Caco-2 (cell line): ENCODE results near the gene NGB. TPM values are rescaled to one million over a fixed set of nuclear protein-coding genes. Genes with fewer than 3 reads are reported as not detected.

Experiments used
- BruUV-seq: library from RNA; stranded (reverse); fragments of 400-500 nt; replicated peaks from 2 replicates; lab custom pipeline; 2021; lab: Mats Ljungman, UMichigan
- CTCF ChIA-PET: fragments of 300-600 bp; sonication (Branson Sonifier 250); formaldehyde crosslinking; loops from one replicate; lab custom pipeline; 2022; ENCODE audit warnings: antibody characterized with exemption; lab: Charles Lee
- POLR2A ChIA-PET: fragments of 300-600 bp; sonication (Branson Sonifier 250); formaldehyde crosslinking; loops from one replicate; lab custom pipeline; 2022; ENCODE audit warnings: antibody characterized with exemption; lab: Charles Lee
- DNase-seq, 2 experiments: peaks; one replicate each; pipeline versions ENCODE4 v3.0.0 to v3.0.0-alpha.2; 2020 to 2022
- H3K27me3 ChIP-seq: replicated peaks from 2 replicates; pipeline ENCODE4 v1.6.0; 2011; ENCODE audit warnings: low read length; ENCODE audit not compliant: control insufficient read depth, insufficient read depth
- H3K36me3 ChIP-seq: 2 replicates; pipeline ENCODE4 v1.5.1; 2011; ENCODE audit warnings: low read length; ENCODE audit not compliant: control insufficient read depth, insufficient read depth
- H3K4me1 ChIP-seq: fragments of 250-450 bp; sonication (Bioruptor Pico); 2 replicates; pipeline ENCODE4 v1.5.1; 2020; ENCODE audit warnings: mild to moderate bottlenecking
- H3K4me3 ChIP-seq: 2 replicates; pipeline ENCODE4 v1.5.1; 2011; ENCODE audit warnings: low read depth, mild to moderate bottlenecking, control low read depth, low read length
- H3K9me3 ChIP-seq: fragments of 250-450 bp; sonication (Bioruptor Pico); 2 replicates; pipeline ENCODE4 v1.5.1; 2020; ENCODE audit warnings: mild to moderate bottlenecking, moderate library complexity
- H3K27ac Mint-ChIP-seq: one replicate; pipeline ENCODE4 v1.8.0; 2022; ENCODE audit warnings: mixed read lengths; ENCODE audit not compliant: unreplicated experiment
- H3K27me3 Mint-ChIP-seq: one replicate; pipeline ENCODE4 v1.8.0; 2022; ENCODE audit warnings: mixed read lengths; ENCODE audit not compliant: insufficient read depth, unreplicated experiment
- H3K36me3 Mint-ChIP-seq: one replicate; pipeline ENCODE4 v1.8.0; 2022; ENCODE audit warnings: mild to moderate bottlenecking, mixed read lengths; ENCODE audit not compliant: insufficient read depth, unreplicated experiment
- H3K4me1 Mint-ChIP-seq: one replicate; pipeline ENCODE4 v1.8.0; 2022; ENCODE audit warnings: low read depth, mixed read lengths; ENCODE audit not compliant: unreplicated experiment
- H3K4me3 Mint-ChIP-seq: one replicate; pipeline ENCODE4 v1.8.0; 2022; ENCODE audit warnings: mild to moderate bottlenecking, moderate library complexity, mixed read lengths; ENCODE audit not compliant: unreplicated experiment
- H3K9me3 Mint-ChIP-seq: one replicate; pipeline ENCODE4 v1.8.0; 2022; ENCODE audit warnings: mixed read lengths; ENCODE audit not compliant: unreplicated experiment
- CTCF ChIP-seq, 2 experiments: fragments of 200-600 bp in 1 of 2; IDR thresholded peaks; 1 replicate in 1 of 2; 2 replicates in 1 of 2; pipeline versions ENCODE4 v1.5.1 to v1.8.0; 2011 to 2022; ENCODE audit warnings: antibody characterized with exemption in 1 of 2, control low read depth in 1 of 2, inconsistent platforms in 1 of 2, low read depth in 1 of 2, low read length in 1 of 2, mild to moderate bottlenecking in 1 of 2, moderate library complexity in 1 of 2; ENCODE audit not compliant: insufficient read depth in 1 of 2, severe bottlenecking in 1 of 2, unreplicated experiment in 1 of 2
- intact Hi-C: fragments of 100-400 bp; cut with micrococcal nuclease; formaldehyde crosslinking; loops from one replicate; pipeline ENCODE4 v1.10.0; 2022; ENCODE audit not compliant: unreplicated experiment
- total RNA-seq: library from RNA; stranded (reverse); gene quantifications from 2 replicates; pipeline ENCODE4 v1.2.3, GENCODE V29; 2022

Gene NGB
- total RNA-seq, 1 experiment from 2014 or later: not detected

GRCh38 chr14:77290705-77291104 is 19.7 kb upstream of the NGB start:
- H3K27me3 ChIP-seq: no peaks in the 10 kb centered on the region
- no peak overlapping the region for H3K27ac Mint-ChIP-seq

GRCh38 chr14:77286576-77286975 is 15.6 kb upstream of the NGB start:
- no peaks in the 10 kb centered on the region for H3K27me3 ChIP-seq
- Mint-ChIP-seq H3K36me3 (peaks cover 20% of the 10 kb centered on the region), H3K4me1 (no peaks in the 10 kb centered on the region), H3K27ac (no peak overlapping the region), H3K27me3 (no peaks in the 10 kb centered on the region), H3K4me3 (no peak overlapping the region), H3K9me3 (no peaks in the 10 kb centered on the region)
- intact Hi-C loops: no loop called here
- CTCF ChIA-PET: no interaction called here
- no TSS peak for BruUV-seq
- no peaks in the 10 kb centered on the region for H3K4me1 ChIP-seq
- no peaks in the 10 kb centered on the region for H3K36me3 ChIP-seq
- no peak for TF ChIP-seq CTCF (IDR thresholded peaks at IDR 0.05; ENCODE audit: insufficient read depth in 1 of 2, low read depth in 1 of 2, low read length in 1 of 2, severe bottlenecking in 1 of 2, unreplicated experiment in 1 of 2)
- POLR2A ChIA-PET: no interaction called here
- DNase-seq: no peak
- no peak overlapping the region for H3K4me3 ChIP-seq
- H3K9me3 ChIP-seq: no peaks in the 10 kb centered on the region

More at GRCh38 chr14:77290705-77291104, 19.7 kb upstream of the NGB start:
- intact Hi-C loops: no loop called here
- H3K27me3 Mint-ChIP-seq: no peaks in the 10 kb centered on the region
- CTCF ChIA-PET: interaction anchor here (0.5 to 0.6 kb wide), 2 partner anchors 10 to 25 kb away, joined by 3 to 7 read pairs; no protein-coding TSS in a partner anchor
- no peaks in the 10 kb centered on the region for H3K36me3 ChIP-seq
- H3K9me3 Mint-ChIP-seq: no peaks in the 10 kb centered on the region
- peaks cover 13% of the 10 kb centered on the region for H3K36me3 Mint-ChIP-seq
- H3K4me1 Mint-ChIP-seq: no peaks in the 10 kb centered on the region
- peak in 1 of 2 experiments; percentile 27 for TF ChIP-seq CTCF (IDR thresholded peaks at IDR 0.05; ENCODE audit: insufficient read depth in 1 of 2, low read depth in 1 of 2, low read length in 1 of 2, severe bottlenecking in 1 of 2, unreplicated experiment in 1 of 2)
- no peak overlapping the region for H3K4me3 ChIP-seq
- DNase-seq: no peak
- no peaks in the 10 kb centered on the region for H3K4me1 ChIP-seq
- no peaks in the 10 kb centered on the region for H3K9me3 ChIP-seq
- BruUV-seq: no TSS peak
- POLR2A ChIA-PET: no interaction called here
- no peak overlapping the region for H3K4me3 Mint-ChIP-seq

GRCh38 chr14:77284466-77284865 is 13.5 kb upstream of the NGB start:
- Mint-ChIP-seq H3K27ac (no peak overlapping the region), H3K4me1 (no peaks in the 10 kb centered on the region), H3K4me3 (no peak overlapping the region), H3K36me3 (peaks cover 20% of the 10 kb centered on the region), H3K9me3 (no peaks in the 10 kb centered on the region), H3K27me3 (no peaks in the 10 kb centered on the region)
- H3K36me3 ChIP-seq: no peaks in the 10 kb centered on the region
- DNase-seq: no peak
- POLR2A ChIA-PET: no interaction called here
- CTCF ChIA-PET: no interaction called here
- no peak for TF ChIP-seq CTCF (IDR thresholded peaks at IDR 0.05; ENCODE audit: insufficient read depth in 1 of 2, low read depth in 1 of 2, low read length in 1 of 2, severe bottlenecking in 1 of 2, unreplicated experiment in 1 of 2)
- no peaks in the 10 kb centered on the region for H3K27me3 ChIP-seq
- BruUV-seq: no TSS peak
- H3K9me3 ChIP-seq: no peaks in the 10 kb centered on the region
- H3K4me1 ChIP-seq: no peaks in the 10 kb centered on the region
- no peak overlapping the region for H3K4me3 ChIP-seq
- intact Hi-C loops: no loop called here
